Stimulated activated CD4-positive, alpha-beta T cell treated with anti-CD3 and anti-CD28 coated beads, Interleukin-2, amount 100 ng/mL, for 24 hours (primary cell): ENCODE data around the gene LSAMP.
"Not testable (repeated sequence)": the region's sequence is repeated elsewhere in the genome, so short reads cannot be mapped to it uniquely, and the experiment has no call there.

Source experiments
- DNase-seq, 2 donors: peaks; one replicate each; pipeline ENCODE4 v3.0.0-alpha.2; 2020

LSAMP gene

DNA sequence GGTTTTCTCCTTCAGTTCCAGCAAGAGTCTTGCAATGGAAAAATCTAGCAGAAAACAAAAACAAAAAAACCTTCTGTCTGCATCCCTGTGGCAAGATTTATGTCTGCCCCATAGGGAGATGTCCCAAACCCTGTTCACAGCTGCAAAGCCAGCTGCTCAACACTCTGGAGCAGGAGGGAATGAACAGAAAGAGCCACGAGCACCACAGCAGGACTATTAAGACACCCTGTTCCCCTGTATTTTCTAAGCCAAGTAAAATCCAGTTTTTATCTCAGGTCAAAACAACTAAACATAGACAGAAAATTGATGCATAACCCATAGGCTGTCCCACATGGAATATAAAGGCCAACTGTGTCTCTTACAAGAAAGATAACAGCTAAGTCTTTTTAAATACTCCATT lies 357.9 kb downstream of the LSAMP start:
- no peak for DNase-seq

DNA sequence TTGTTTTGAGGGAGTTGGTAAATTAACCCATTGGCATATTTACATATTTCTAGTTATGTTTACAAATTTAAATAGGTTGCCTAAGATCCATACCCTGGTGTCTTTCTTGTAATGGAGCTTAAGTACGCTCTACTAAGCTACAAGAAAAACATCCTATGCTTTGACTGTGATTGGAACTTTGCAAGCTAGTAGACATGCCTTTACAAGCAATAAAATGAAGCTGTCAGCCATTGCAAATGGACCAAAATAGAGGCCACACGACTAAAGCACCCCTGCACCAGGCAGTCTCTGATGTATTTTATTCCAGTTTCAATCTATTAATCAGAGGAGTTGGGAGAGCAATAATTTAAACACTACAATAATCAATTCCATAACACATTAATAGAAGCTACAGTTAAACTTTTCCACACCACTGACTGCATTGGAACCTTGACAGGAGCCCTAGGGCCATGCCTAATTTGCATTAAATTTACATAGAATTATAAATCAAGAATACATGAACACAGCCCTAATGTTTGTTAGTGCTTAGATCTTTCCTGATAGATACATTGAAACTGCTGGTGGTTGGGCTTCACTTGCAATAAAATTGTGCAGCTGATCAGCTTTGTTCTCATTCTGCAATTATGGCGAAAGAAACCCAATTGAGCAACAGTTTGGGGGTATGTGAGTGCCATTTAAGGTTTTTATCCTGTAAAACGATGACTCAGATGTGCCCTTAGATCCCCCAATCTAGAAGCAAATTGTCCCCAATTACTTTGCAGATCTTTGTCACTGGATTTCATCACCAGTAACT lies 360.1 kb downstream of the LSAMP start:
- no peak for DNase-seq

DNA sequence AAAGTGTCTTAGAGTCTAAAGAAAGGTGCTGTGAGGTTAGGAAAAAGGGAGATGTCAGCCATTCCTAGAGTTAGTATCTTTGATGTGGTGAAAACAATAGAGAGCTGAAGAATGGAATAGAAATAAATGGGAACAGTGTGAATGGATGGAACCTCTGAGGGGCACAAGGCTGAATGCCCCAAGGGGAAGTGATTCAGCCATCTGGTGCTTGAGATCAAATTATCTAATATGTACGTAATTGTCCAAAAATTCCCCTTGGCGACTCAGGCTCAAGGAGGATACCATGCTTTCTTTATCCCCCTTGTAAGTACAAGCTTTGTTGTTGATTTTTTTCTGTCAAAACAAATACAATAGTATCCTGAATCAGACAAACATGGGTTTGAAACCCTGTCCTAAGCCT lies 361.6 kb downstream of the LSAMP start:
- DNase-seq = no peak

DNA sequence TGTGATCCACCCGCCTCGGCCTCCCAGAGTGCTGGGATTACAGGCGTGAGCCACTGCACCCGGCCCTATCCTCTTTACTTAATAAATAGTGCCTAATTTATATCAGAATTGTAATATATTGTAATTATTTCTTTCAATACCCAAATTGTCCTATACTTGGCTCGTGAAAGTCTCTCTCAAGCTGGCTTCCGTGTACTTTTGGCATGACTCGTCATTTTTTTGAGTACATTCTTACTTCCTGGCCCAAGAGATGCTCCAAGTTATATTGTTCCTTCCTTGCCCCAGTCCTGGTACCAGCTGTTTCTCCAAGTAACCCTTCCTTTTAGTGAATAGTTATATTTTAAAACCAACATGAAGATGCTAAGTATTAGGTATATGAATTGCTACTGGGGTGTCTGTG lies 366.7 kb downstream of the LSAMP start:
- no peak for DNase-seq

DNA sequence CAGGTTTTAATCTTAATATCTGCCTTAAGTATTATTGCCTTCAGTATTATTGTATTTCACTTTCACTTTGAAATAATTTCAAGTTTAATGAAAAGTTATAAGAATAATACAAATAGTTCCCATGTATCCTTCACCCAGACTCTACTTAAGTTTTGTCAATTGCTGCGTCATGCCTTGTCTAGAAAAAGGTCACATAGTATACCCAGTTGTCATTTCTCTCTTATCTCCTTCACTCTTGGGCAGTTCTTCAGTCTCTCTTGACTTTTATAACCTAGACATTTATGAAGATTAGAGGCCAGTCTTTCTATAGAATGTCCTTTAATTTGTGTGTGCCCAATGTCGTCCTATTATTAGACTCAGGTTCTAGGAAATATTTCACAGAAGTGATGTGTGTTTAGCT lies 367.7 kb downstream of the LSAMP start:
- DNase-seq = no peak

DNA sequence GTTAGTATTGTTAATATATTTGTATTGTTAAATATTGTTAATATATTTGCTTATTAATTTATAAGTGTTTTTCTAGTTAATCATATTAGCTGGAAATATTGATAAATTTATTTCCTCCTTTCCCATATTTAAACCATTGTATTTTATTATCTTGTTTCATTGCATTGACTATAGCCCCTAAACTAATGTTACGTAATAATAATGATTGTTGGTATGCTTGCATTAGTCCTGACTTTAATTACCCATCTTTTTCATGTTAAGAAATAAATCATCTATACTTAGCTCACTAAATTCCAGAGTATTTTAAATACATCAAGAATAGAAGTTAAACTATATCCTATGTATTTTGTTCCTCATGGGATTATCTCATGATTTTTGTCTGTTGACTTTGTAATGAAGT lies 368.2 kb downstream of the LSAMP start:
- DNase-seq = no peak

DNA sequence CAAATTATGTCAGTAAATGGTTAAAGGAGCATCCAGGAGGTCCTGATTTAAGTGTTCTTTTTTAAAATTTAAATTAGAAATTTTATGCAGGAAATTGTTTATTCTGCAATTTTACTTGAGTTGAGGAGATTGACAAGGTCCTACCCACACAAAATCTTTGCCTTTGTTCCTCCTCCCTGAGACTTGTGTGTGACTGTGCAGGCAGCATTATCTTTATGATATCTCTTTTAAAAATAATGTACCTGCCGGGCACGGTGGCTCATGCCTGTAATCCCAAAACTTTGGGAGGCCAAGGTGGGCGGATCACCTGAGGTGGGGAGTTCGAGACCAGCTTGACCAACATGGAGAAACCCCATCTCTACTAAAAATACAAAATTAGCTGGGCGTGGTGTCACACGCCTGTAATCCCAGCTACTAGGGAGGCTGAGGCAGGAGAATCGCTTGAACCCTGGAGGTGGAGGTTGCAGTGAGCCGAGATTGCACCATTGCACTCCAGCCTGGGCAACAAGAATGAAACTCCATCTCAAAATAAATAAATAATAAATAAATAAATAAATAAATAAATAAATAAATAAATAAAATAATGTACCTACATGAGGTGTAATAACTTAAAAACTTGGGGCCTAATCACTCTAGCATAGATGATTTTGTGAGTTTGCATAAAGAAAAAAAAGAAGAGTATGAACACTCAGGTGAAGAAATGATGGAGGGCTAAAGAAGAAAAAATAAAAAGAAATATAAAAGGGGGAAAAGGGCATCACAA lies 374.6 kb downstream of the LSAMP start:
- not testable (repeated sequence) for DNase-seq

DNA sequence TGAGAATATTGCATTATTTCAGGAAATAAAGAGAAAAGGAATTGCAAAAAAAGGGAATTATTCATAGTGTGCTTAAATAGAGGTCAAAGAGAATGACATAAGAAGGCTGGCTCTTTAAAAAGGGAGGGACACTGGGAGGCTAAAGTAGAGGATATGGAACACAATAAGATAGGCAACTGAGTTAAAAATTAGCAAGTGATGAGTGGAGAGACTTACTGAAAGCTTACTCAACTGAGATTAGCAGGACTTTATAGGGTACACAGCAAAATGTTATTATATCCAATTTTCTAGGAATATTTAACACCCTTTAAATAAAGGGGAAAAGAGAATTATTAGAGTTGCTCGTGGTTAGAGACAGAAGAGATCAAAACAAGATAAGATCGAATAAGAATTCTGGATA lies 375.2 kb downstream of the LSAMP start:
- no peak for DNase-seq

DNA sequence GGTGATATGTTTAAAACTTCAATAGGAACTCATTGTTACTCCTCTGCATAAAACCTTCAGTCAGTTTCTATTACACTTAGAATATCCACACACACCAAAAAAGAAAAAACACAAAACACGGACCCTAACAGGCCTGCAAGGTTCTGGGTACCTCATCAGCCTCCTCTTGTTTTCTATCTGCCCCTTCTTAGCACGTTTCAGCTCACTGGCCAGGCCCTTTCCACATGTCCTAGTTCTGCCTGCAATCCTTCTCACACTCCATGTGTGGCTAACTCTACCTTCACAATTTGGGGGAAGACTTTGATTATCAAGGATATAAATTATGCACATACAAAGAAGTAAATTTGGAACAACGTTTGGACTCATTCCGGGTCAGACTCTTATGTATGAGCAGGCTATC lies 376.3 kb downstream of the LSAMP start:
- DNase-seq = no peak

DNA sequence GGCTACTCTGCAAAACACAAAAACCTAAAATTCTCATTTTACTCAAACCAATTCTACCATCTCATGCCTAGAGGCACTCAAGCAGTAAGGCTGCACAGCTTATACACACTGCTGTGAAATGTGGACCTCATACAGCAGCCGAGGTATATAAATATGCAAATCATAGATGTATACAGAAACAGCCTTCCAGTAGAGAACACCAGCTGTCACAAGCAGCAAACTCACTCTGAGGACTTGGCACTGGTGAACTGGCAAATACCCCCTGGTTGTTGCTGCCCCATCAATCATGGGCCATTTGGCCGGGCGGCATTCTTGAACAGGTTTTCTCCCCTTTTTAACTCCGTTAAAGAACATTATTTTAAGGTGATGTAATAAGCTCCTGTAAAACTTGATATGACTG lies 378.0 kb downstream of the LSAMP start:
- no peak for DNase-seq

DNA sequence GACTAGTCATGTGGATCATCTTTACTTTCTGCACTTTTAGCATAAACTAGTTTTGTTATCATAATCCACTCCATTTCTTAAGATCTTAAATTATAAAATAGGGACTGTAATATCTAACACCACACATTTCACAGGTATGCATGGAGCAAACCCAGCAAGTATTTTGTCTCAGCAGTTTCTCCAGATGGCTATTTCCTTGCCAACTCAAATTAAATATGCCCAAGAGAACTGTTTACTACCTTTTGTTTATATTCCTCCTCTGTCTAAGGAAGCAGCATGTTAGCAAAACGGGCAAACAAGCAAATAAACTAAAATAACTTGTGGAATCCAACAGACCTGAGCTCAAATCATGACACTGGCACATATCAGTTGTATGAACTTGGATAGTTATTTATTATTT lies 379.8 kb downstream of the LSAMP start:
- DNase-seq = no peak

DNA sequence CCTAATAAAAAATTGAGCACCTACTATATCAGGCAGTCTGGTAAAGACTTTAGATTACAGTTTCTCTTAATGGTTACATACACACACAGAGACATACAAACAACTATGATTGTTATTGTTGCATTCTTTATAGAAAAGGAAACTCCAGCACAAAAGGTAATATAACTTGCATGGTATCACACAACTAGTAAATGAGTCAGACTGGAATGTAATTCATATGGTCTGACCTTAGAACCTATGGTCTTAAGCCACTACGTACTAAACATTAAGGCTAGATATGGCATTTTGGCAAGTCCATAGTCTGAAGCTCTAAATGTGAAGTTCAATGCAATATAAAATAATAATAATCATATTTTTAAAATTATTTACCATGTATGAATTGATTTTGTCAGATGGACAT lies 380.6 kb downstream of the LSAMP start:
- DNase-seq = no peak

DNA sequence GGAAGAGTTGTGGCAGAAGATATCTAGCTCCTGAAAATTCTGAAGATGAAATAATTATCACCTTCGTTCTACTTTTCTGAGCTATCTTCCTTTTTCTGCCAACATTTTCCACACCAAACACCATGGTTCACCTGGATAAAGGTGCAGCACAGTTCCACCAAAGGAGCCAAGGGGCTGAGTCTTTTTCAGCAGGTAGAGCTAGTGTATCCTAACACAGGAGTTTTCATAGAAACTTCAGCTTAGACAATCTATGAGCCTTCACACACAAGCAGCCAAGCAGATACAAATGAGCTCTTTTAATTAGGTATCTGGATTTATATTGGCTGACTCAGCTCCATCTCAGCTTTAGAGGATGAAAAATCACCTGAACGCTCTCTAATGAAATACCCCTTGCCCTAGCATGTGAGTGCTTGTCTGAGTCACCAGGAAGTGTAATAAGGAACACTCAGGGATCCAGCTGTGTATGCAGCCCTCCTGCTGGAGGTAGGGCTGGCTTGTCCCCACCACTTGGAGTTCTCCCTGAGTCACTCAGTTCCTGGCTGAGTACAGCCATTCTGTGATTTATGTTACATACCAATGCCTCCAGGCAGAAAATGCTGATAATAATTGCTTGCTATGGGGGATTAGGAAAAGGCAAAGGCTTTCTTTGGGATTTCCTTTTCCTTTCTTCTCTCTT lies 385.7 kb downstream of the LSAMP start:
- no peak for DNase-seq

DNA sequence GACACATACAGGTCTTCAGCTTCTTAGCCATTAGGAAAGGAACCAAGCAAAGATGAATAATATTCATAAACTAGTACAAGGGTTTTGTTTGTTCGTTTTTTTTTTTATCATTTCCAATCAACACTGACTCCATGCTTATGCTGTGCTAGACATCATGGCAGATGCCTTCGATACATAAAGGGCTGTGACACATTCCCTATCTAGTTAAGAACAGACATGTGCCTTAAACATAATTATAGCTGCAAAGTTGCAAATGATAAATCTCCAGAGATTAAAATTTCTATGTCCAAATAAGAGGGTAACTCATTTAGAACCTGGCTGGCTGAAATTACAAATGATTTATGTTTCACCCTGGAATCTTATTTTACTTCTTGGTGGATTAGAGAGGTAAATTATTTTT lies 386.4 kb downstream of the LSAMP start:
- DNase-seq = no peak

DNA sequence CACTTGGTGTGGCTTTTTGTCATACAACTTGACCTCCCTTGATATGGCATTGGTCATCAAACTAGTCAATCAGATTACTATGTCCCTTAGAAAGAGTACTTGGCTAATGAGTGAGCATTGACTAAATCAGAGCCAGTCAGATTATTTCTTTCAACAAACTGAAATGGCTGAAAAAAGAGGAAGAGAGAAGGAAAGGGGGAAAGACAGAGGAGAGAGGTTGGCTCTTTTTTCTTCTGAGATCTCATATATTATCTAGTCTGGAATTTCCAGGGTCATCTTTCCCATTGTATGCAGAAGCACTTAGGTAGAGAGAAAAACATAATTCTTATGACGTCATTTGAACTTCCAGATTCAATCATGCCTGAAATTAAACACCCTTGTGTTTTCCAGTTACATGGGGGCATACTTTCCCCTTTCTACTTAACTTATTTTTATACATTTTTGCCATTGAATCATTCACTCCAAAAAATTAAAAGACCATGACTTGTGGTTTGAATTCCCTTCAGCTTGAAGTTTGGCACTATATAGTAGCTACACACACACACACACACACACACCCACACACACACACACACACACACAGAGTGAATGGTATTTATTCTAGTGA lies 387.8 kb downstream of the LSAMP start:
- DNase-seq = no peak

DNA sequence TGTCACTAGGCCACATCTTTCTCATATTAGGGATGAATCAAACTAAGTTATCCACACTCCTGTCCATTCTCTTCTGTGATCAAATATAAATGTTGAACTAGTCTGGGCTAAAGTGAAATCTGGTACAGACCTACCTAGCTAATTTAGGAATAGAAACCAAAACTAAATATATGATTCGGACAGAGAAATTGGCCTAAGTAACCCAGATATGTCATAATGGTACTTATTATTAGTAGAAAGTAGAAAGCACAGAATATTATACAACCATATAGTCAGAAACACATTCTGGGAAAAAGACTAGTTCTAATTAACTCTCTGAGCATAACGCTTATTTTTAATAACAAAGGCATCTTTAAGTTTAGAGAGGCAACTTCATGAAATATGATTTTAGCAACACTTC lies 389.0 kb downstream of the LSAMP start:
- DNase-seq = no peak

DNA sequence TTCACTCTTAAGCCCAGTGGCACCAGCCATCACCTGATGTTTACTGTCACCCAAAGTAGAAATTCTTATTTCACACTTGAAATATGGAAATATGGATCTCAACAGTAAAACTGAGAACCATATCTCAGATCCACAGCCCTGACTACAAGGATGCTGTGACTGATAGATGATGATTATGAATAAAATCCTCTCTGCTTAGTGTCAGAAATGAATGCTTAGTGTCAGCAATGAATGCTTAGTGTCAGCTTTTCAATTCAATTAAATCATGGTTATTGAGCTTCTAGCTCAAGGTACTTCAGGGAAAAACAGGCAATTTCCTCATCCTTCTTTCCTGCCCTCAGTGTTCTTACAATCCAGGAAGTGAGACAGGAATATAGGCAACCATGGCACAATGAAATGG lies 392.3 kb downstream of the LSAMP start:
- DNase-seq = no peak

DNA sequence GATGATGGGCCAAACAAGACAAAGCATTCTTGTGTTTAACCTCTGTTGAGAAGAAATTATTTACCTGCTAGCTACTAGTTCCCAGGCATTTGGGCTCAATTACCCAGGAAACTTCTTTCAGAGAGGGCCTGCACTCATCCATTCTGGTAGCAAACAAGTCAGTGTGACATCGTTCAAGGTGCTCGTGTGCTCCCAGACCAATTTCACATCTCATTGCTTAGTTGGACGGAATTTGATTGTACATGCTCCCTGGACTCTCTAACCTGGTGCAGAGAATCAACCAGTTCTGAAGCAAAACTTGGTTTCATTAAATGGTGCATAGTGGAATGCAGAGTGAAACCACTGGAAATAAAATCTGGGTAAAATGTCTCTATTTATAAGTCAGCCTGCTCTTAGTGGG lies 392.7 kb downstream of the LSAMP start:
- DNase-seq = no peak

DNA sequence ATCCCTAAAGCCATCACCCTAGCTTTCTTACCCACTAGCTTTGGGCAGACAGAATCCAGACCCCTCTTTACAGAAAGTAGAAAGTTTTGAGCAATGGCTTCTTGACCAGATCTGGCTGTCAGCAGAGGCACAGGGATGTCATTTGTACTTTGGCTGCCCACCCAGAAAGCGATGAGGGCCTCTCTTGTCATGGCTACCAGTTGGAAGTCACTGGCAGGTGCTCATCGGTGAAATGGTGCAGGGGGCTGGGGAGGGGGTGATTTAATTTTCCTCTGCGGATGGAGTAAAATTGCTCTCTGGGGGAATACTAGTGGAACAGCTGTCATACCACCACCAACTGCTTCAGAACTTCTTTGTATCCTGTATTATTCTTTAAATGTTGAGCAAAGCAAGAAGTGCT lies 393.7 kb downstream of the LSAMP start:
- DNase-seq = no peak

DNA sequence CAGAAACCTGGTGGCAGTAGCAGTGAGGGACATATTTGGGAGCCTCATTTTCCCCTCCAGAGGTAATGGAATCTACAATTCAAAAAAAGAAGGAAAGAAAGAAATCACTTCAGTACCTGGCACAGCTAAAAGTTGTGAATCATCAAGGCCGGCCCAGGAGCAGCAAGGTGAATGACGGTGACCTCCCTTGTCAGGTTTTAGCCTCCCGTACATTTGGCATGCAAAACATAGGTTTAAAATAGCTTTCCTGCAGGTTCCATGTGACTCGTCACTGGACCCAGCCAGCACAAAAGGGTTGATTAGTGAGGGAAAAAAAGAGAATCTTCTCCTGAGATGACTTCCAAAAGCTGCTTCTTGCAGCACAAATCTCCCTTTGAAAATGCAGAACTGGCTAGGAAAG lies 394.2 kb downstream of the LSAMP start:
- DNase-seq = no peak

DNA sequence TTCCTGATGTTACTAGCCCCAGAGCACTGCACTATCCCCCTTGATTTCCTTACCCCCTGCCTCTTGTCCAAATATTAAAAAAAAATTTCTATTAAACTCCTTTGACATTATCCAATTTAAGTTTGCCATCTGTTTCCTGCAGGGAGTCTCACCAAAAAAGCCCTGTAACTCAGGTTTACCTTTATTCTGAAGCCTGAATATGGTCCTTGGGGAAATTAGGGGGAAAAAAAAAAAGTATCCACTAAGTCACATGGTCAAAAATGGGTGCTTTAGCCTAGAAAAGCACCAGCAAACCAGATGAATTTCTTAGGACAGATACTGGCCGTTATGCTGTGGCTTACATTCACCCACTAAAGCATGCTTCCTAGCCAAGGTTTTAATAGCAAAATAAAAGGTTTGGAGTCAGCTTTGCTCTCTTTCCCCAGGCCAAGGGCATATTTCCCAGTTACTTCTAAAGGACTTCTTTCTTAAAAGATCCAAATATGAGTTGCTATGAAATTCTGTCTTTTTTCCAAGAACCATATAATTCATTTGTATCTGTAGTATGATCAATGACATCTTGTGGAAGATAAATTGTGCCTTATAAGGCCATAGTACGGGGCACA lies 394.9 kb downstream of the LSAMP start:
- no peak for DNase-seq

DNA sequence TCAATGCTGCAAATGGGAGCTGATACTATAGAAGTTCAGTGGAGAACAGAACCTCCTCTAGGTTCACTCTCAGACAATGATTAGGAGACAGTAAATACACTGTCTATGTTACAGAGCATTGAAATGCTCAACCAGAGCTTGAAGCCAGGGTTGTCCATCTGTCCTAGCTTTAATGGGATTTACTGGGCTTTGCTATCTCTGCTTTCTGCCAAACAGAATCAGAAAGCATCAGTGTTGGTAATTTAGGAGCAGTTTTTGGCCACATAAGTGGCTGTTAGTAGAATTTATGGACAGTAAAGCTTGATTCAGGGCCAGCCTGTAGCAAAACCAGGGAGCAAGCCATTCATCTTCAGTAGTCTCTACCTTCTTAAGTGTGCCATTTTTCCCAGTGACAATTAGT lies 396.3 kb downstream of the LSAMP start:
- no peak for DNase-seq

DNA sequence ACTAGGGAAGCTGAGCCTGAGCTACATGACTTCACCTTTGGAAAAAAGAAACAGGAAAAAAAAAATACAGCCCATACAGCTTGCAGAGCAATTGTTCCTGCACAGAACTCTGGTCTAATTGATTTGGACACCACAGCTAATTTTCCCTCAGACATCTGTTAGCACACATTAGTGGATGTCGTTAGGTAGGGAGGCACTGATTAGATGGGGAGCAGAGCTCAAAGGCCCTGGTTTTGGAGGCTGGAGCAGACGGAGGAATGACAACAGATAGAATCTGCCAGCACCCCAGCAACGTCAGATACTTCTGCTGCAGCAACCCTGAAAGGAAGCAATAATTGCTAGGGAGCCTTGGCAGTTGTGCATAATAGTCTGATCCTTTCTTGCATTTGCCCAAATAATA lies 398.9 kb downstream of the LSAMP start:
- DNase-seq = no peak
